Astrocyte of the cerebellum (primary cell): ENCODE measurements around the gene TUBGCP6.

Experiments
- DNase-seq: peaks from one replicate; pipeline ENCODE4 v3.0.0-alpha.2; 2011; ENCODE audit warnings: low read depth
- H3K4me3 ChIP-seq: 2 replicates; pipeline ENCODE4 v1.5.1; 2011; ENCODE audit warnings: mild to moderate bottlenecking, low read depth, low read length, moderate library complexity
- CTCF ChIP-seq: IDR thresholded peaks from 2 replicates; pipeline ENCODE4 v1.5.1; 2012; ENCODE audit warnings: low read length, low read depth, moderate library complexity, mild to moderate bottlenecking; ENCODE audit errors: missing control alignments
- in situ Hi-C: cut with HindIII; loops from 2 replicates; pipeline ENCODE4 v1.10.0; 2017; ENCODE audit warnings: low sequenced_read_pairs

The TUBGCP6 gene

GRCh38 chr22:50278956-50279619 lies 34.3 kb upstream of the TUBGCP6 start:
- no peak for DNase-seq
- H3K4me3 ChIP-seq = no peak overlapping the region
- no peak for TF ChIP-seq CTCF
- in situ Hi-C loops = no loop called here

GRCh38 chr22:50278461-50278860 lies 33.6 kb upstream of the TUBGCP6 start:
- no peak for DNase-seq
- in situ Hi-C loops = no loop called here
- TF ChIP-seq CTCF = no peak
- H3K4me3 ChIP-seq = no peak overlapping the region

GRCh38 chr22:50277761-50278160 lies 32.9 kb upstream of the TUBGCP6 start:
- no peak for DNase-seq
- in situ Hi-C loops = no loop called here
- H3K4me3 ChIP-seq = no peak overlapping the region
- no peak for TF ChIP-seq CTCF

GRCh38 chr22:50276143-50276542 lies 31.3 kb upstream of the TUBGCP6 start:
- DNase-seq = no peak
- TF ChIP-seq CTCF = peak; percentile 41
- in situ Hi-C loops = no loop called here
- no peak overlapping the region for H3K4me3 ChIP-seq

- in situ Hi-C loops = no loop called here
- DNase-seq = no peak
- no peak overlapping the region for H3K4me3 ChIP-seq
- no peak for TF ChIP-seq CTCF
Measured at GRCh38 chr22:50275181-50276055, 30.6 kb upstream of the TUBGCP6 start.

- no peak for DNase-seq
- no peak for TF ChIP-seq CTCF
- no peak overlapping the region for H3K4me3 ChIP-seq
- in situ Hi-C loops = no loop called here
Measured at GRCh38 chr22:50274771-50275170, 29.9 kb upstream of the TUBGCP6 start.
